HepG2 (cell line): Measurements from ENCODE around the gene B3GALNT1. TPM values are rescaled to one million over a fixed set of nuclear protein-coding genes. Genes with fewer than 3 reads are reported as not detected.

ENCODE experiments used
- ATAC-seq: fragments of 200-7000 bp; cut with Tn5 transposase; 3 replicates; pipeline ENCODE4 v1.9.1; 2020; ENCODE audit warnings: mild to moderate bottlenecking, moderate library complexity
- BruUV-seq: library from RNA; stranded (reverse); fragments of 400-500 nt; replicated peaks from 2 replicates; lab custom pipeline; 2021; lab: Mats Ljungman, UMichigan
- CTCF ChIA-PET: fragments of 300-600 bp; formaldehyde crosslinking; extraction: SDS; loops from one replicate; lab custom pipeline; 2021; ENCODE audit warnings: low total read pairs, inconsistent platforms, low intra/inter-chr PET ratio; lab: Yijun Ruan, JAX
- POLR2A ChIA-PET: fragments of 350-600 bp; sonication (Branson Sonifier 250); formaldehyde crosslinking; loops from one replicate; lab custom pipeline; 2020; ENCODE audit warnings: antibody characterized with exemption, inconsistent platforms; lab: Yijun Ruan, JAX
- DNase-seq: peaks from one replicate; pipeline ENCODE4 v3.0.0-alpha.2; 2015; ENCODE audit warnings: low spot score
- FAIRE-seq: peaks from 3 replicates; lab custom pipeline; 2011; peaks lifted over from hg19 to GRCh38; lab: Jason Lieb, UNC
- H2AFZ ChIP-seq: one replicate; pipeline ENCODE4 v1.6.1; 2011; ENCODE audit warnings: low read length, inconsistent platforms
- H3K27ac ChIP-seq: fragments of 300-600 bp; 3 replicates; pipeline ENCODE4 v1.8.0; 2011; ENCODE audit warnings: mixed run types, mild to moderate bottlenecking, mixed read lengths, low read length, inconsistent platforms; ENCODE audit not compliant: insufficient read depth; ENCODE audit errors: extremely low read length
- H3K27me3 ChIP-seq, 2 experiments: fragments of 200-600 bp in 1 of 2; 2 replicates in 1 of 2; 3 replicates in 1 of 2; pipeline versions ENCODE4 v1.6.0 to v1.8.0; 2011; ENCODE audit warnings: low read length in 2 of 2, mild to moderate bottlenecking in 2 of 2, moderate library complexity in 2 of 2, inconsistent platforms in 1 of 2; ENCODE audit not compliant: insufficient read depth in 2 of 2, control insufficient read depth in 1 of 2
- H3K36me3 ChIP-seq, 2 experiments: fragments of 200-600 bp in 1 of 2; replicated peaks in 1 of 2; 2 replicates in 1 of 2; 3 replicates in 1 of 2; pipeline versions ENCODE4 v1.5.1 to v1.8.0; 2011; ENCODE audit warnings: low read length in 2 of 2, inconsistent platforms in 1 of 2; ENCODE audit not compliant: insufficient read depth in 2 of 2, control insufficient read depth in 1 of 2
- H3K4me1 ChIP-seq: 2 replicates; pipeline ENCODE4 v1.5.1; 2012; ENCODE audit warnings: low read length, inconsistent platforms; ENCODE audit not compliant: insufficient read depth
- H3K4me2 ChIP-seq: 2 replicates; pipeline ENCODE4 v1.6.0; 2011; ENCODE audit warnings: low read depth, low read length, inconsistent platforms
- H3K4me3 ChIP-seq, 3 experiments: fragments of 200-600 bp in 1 of 3; sonication (generic), shearing (Covaris generic) in 1 of 3; replicated peaks in 1 of 3; 2 replicates each; pipeline ENCODE4 v1.5.1; 2011 to 2016; ENCODE audit warnings: low read length in 3 of 3, inconsistent platforms in 2 of 3, low read depth in 2 of 3, mild to moderate bottlenecking in 2 of 3, control low read depth in 1 of 3, mixed read lengths in 1 of 3; ENCODE audit not compliant: insufficient read depth in 1 of 3
- H3K79me2 ChIP-seq: one replicate; pipeline ENCODE4 v1.6.1; 2011; ENCODE audit warnings: low read length, inconsistent platforms; ENCODE audit not compliant: insufficient read depth
- H3K9ac ChIP-seq: 2 replicates; pipeline ENCODE4 v1.6.0; 2011; ENCODE audit warnings: mild to moderate bottlenecking, low read depth, low read length, inconsistent platforms; ENCODE audit not compliant: insufficient read depth
- H3K9me3 ChIP-seq: 2 replicates; pipeline ENCODE4 v1.5.1; 2012; ENCODE audit warnings: mild to moderate bottlenecking, low read length
- H4K20me1 ChIP-seq: 2 replicates; pipeline ENCODE4 v1.6.0; 2011; ENCODE audit warnings: inconsistent platforms, mild to moderate bottlenecking, low read length, moderate library complexity; ENCODE audit not compliant: insufficient read depth
- ARID5B ChIP-seq: IDR thresholded peaks from 2 replicates; pipeline ENCODE4 v1.4.0; 2020; ENCODE audit warnings: mild to moderate bottlenecking, missing genetic modification reagents
- ATF7 ChIP-seq, 2 experiments: fragments of 450-650 bp in 1 of 2; sonication (generic) in 1 of 2; formaldehyde crosslinking in 1 of 2; IDR thresholded peaks; 2 replicates each; pipeline versions ENCODE4 v1.4.0 to v1.6.1; 2016 to 2020; ENCODE audit warnings: antibody characterized with exemption in 1 of 2, mild to moderate bottlenecking in 1 of 2, missing genetic modification reagents in 1 of 2
- CCDC6 ChIP-seq: sonication (generic); formaldehyde crosslinking; IDR thresholded peaks from 2 replicates; pipeline ENCODE4 v1.8.1; 2022; ENCODE audit warnings: mild to moderate bottlenecking, missing genetic modification reagents, moderate library complexity
- CHCHD3 ChIP-seq: sonication (generic); formaldehyde crosslinking; IDR thresholded peaks from 2 replicates; pipeline ENCODE4 v1.8.0; 2022; ENCODE audit warnings: mild to moderate bottlenecking, missing genetic modification reagents, moderate library complexity
- HIVEP1 ChIP-seq: sonication (generic); formaldehyde crosslinking; IDR thresholded peaks from 2 replicates; pipeline ENCODE4 v1.4.0; 2020; ENCODE audit warnings: mild to moderate bottlenecking, missing genetic modification reagents
- HNF1B ChIP-seq: sonication (generic); formaldehyde crosslinking; IDR thresholded peaks from 2 replicates; pipeline ENCODE4 v1.5.1; 2020; ENCODE audit warnings: mild to moderate bottlenecking, moderate library complexity, missing genetic modification reagents
- JUN ChIP-seq: sonication (generic); formaldehyde crosslinking; IDR thresholded peaks from 2 replicates; pipeline ENCODE4 v1.4.0; 2020; ENCODE audit warnings: mild to moderate bottlenecking, missing genetic modification reagents
- NKX3-1 ChIP-seq: sonication (generic); formaldehyde crosslinking; IDR thresholded peaks from 2 replicates; pipeline ENCODE4 v1.5.0; 2020; ENCODE audit warnings: missing genetic modification reagents
- ZNF841 ChIP-seq: sonication (generic); formaldehyde crosslinking; IDR thresholded peaks from 2 replicates; pipeline ENCODE4 v1.8.1; 2023; ENCODE audit warnings: missing genetic modification reagents, borderline replicate concordance
- WGBS: methylation state at CpG from one replicate; pipeline ENCODE4 v1.1.6; 2017; ENCODE audit warnings: low lambda C conversion rate; 5-methylcytosine and 5-hydroxymethylcytosine counted together
- in situ Hi-C: cut with HindIII; loops from 2 replicates; pipeline ENCODE4 v1.10.0; 2017; ENCODE audit warnings: low pct_unique_long_range_greater_than_20kb; ENCODE audit not compliant: extremely low pct_ligation_motif_present
- intact Hi-C: fragments of 100-400 bp; cut with micrococcal nuclease; formaldehyde crosslinking; loops from one replicate; pipeline ENCODE4 v1.10.0; 2022; ENCODE audit not compliant: unreplicated experiment
- polyA plus RNA-seq, 8 experiments: library from polyadenylated mRNA; depleted of rRNA in 3 of 8; stranded (reverse) in 7 of 8; unstranded in 1 of 8; fragments of >200 nt; fragmentation: Illumina TruSeq in 4 of 8; extraction: Trizol in 4 of 8; gene quantifications; 2 replicates each; pipeline versions ENCODE4 v1.2.1 to v1.2.3, GENCODE V29; 2011 to 2016; ENCODE audit warnings: low read depth in 4 of 8, missing spikeins in 1 of 8, mixed read lengths in 1 of 8; ENCODE audit not compliant: insufficient read depth in 1 of 8
- total RNA-seq, 5 experiments: library from RNA; depleted of rRNA; stranded (reverse); fragments of >200 nt; fragmentation: Illumina TruSeq; extraction: Trizol; gene quantifications; 2 replicates each; pipeline ENCODE4 v1.2.3, GENCODE V29; 2016; ENCODE audit warnings: low read depth in 1 of 5

The B3GALNT1 gene
- total and polyA plus RNA-seq, 2 of the 13 experiments (the other 11 are each of a cell fraction or from before 2014, with no cell fraction given) = not detected

DNA sequence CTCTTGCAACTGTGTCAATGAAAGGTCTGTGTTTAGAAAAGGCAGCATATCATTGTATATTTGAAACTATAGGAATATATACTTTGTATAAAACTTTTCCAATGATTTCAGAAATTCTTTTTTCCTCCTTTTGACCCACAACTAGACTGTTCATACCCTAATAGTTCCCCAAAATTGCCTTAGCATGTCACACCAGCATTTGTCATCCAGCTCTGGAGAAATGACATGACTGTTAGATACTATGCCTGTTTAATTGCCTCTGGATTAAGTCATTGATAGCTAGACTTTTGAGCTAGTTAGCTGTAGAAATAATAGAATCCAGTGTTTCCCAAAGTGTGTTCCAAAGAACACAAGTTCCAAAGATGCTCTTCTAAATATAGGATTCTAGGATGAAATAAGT lies 32.4 kb downstream of the B3GALNT1 start (continued):
- TF ChIP-seq ARID5B (CRISPR knock-in tag) = no peak
- TF ChIP-seq HIVEP1 (CRISPR knock-in tag) = no peak
- no peak for TF ChIP-seq CHCHD3
- no peak for TF ChIP-seq JUN (CRISPR knock-in tag)
- no peak for TF ChIP-seq ZNF841
- TF ChIP-seq NKX3-1 (CRISPR knock-in tag) = no peak
- no peak for TF ChIP-seq HNF1B

DNA sequence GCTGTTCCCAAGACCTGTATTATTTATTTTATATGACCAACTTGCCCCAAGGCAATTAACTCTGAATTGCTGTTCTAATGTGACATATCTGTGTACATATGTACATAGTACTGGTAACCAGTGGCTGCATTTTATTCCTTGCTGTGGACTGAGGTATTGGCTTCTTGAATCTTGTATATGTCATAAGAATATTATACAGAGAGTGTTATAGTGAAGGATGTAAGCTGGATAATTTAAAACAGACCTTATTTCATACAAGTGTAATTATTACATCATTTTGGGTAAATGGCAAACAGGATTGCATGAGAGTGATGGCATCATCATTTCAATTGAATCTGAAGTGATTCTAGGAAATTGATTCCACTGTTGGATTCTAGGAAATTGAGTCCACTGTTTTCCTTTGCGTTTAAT lies 32.9 kb downstream of the B3GALNT1 start:
- Histone ChIP-seq H3K9me3 (no peaks in the 10 kb centered on the region), H3K4me3 (no peak overlapping the region), H3K79me2 (no peaks in the 10 kb centered on the region), H2AFZ (no peak overlapping the region), H3K36me3 (no peaks in the 10 kb centered on the region), H3K4me1 (no peaks in the 10 kb centered on the region), H3K27me3 (no peaks in the 10 kb centered on the region), H3K27ac (no peak overlapping the region), H3K9ac (no peak overlapping the region), H4K20me1 (no peaks in the 10 kb centered on the region), H3K4me2 (no peak overlapping the region)
- no peak for ATAC-seq
- ChIA-PET CTCF (no interaction called here), POLR2A (no interaction called here)
- WGBS = 32% methylated on average over 1 of the region's 1 CpG
- BruUV-seq = no TSS peak
- no peak for DNase-seq
- intact Hi-C loops (no loop called here), in situ Hi-C loops (no loop called here)
- peak; percentile 20; the same call in 1 of the 2 replicates for TF ChIP-seq ATF7 (IDR thresholded peaks at IDR 0.05)
- no peak for TF ChIP-seq ATF7 (CRISPR knock-in tag; IDR thresholded peaks at IDR 0.05)
- TF ChIP-seq CCDC6 (CRISPR knock-in tag) = no peak
- FAIRE-seq = no peak
